ENCODE measurements around the gene OR2W1.

OR2W1 gene

GRCh38 chr6:28995093-28995650, 49.8 kb downstream of the OR2W1 start:
- no peak for DNase-seq

All from activated gamma-delta T cell treated with Interleukin-2 at 50 U/mL for 16 hours (primary cell).